HG02571 (cell line): Measurements from ENCODE around the gene SNCAIP.

Experiments
- ATAC-seq: cut with Tn5 transposase; IDR thresholded peaks from one replicate; pipeline ENCODE4 v1.9.1; 2021; ENCODE audit warnings: mild to moderate bottlenecking, moderate library complexity; ENCODE audit not compliant: unreplicated experiment

SNCAIP gene

GRCh38 chr5:122492675-122493074, 180.6 kb downstream of the SNCAIP start:
- no peak for ATAC-seq

- no peak for ATAC-seq
Observed at GRCh38 chr5:122493091-122494021, 181.3 kb downstream of the SNCAIP start.

- no peak for ATAC-seq
Observed at GRCh38 chr5:122494109-122494508, 182.1 kb downstream of the SNCAIP start.

- no peak for ATAC-seq
Observed at GRCh38 chr5:122498163-122498562, 186.1 kb downstream of the SNCAIP start.

- no peak for ATAC-seq
Observed at GRCh38 chr5:122499585-122499984, 187.5 kb downstream of the SNCAIP start.

GRCh38 chr5:122500245-122501088, 188.4 kb downstream of the SNCAIP start:
- no peak for ATAC-seq

GRCh38 chr5:122501089-122501435, 189.0 kb downstream of the SNCAIP start:
- no peak for ATAC-seq

- no peak for ATAC-seq
Observed at GRCh38 chr5:122507045-122507444, 195.0 kb downstream of the SNCAIP start.

GRCh38 chr5:122507581-122507980, 195.5 kb downstream of the SNCAIP start:
- ATAC-seq, result no peak

GRCh38 chr5:122508623-122509022, 196.6 kb downstream of the SNCAIP start:
- ATAC-seq, result no peak
